GM23338 (cell line): ENCODE results near the gene KANK4. TPM values are rescaled to one million over a fixed set of nuclear protein-coding genes. Genes with fewer than 3 reads are reported as not detected.

Experiments used
- ATAC-seq: fragments of 200-7000 bp; cut with Tn5 transposase; 3 replicates; pipeline ENCODE4 v1.9.1; 2020
- DNase-seq: peaks from one replicate; pipeline ENCODE4 v3.0.0-alpha.2; 2015; ENCODE audit warnings: low spot score
- H2AFZ ChIP-seq: fragments of 200-600 bp; sonication (generic); 2 replicates; pipeline ENCODE4 v1.8.0; 2016; ENCODE audit warnings: antibody characterized with exemption, mild to moderate bottlenecking, moderate library complexity
- H3F3A ChIP-seq: fragments of 200-600 bp; sonication (generic); replicated peaks from 2 replicates; pipeline ENCODE4 v1.8.0; 2017; ENCODE audit warnings: antibody characterized with exemption, mixed run types, low read depth
- H3K27ac ChIP-seq: fragments of 200-600 bp; sonication (generic); 2 replicates; pipeline ENCODE4 v1.6.1; 2016; ENCODE audit warnings: low read depth
- H3K27me3 ChIP-seq: fragments of 200-600 bp; sonication (generic); 2 replicates; pipeline ENCODE4 v1.8.0; 2016; ENCODE audit warnings: mild to moderate bottlenecking, mixed run types, moderate library complexity; ENCODE audit not compliant: insufficient read depth
- H3K36me3 ChIP-seq: fragments of 200-600 bp; sonication (generic); 2 replicates; pipeline ENCODE4 v1.8.0; 2016; ENCODE audit warnings: mild to moderate bottlenecking; ENCODE audit not compliant: insufficient read depth
- H3K4me1 ChIP-seq: fragments of 200-600 bp; sonication (generic); 2 replicates; pipeline ENCODE4 v1.8.0; 2016; ENCODE audit warnings: mild to moderate bottlenecking, moderate library complexity; ENCODE audit not compliant: insufficient read depth
- H3K4me2 ChIP-seq: fragments of 200-600 bp; sonication (generic); 2 replicates; pipeline ENCODE4 v1.7.1; 2017; ENCODE audit warnings: mixed run types
- H3K4me3 ChIP-seq: fragments of 200-600 bp; sonication (generic); 2 replicates; pipeline ENCODE4 v1.6.1; 2016; ENCODE audit warnings: mixed run types
- H3K79me2 ChIP-seq: fragments of 200-600 bp; sonication (generic); replicated peaks from 2 replicates; pipeline ENCODE4 v1.8.0; 2017; ENCODE audit warnings: mild to moderate bottlenecking; ENCODE audit not compliant: insufficient read depth
- H3K9me2 ChIP-seq: fragments of 200-600 bp; sonication (generic); 2 replicates; pipeline ENCODE4 v1.8.0; 2017; ENCODE audit not compliant: insufficient read depth
- H4K20me1 ChIP-seq: fragments of 200-600 bp; sonication (generic); replicated peaks from 2 replicates; pipeline ENCODE4 v1.8.0; 2017; ENCODE audit warnings: mild to moderate bottlenecking; ENCODE audit not compliant: insufficient read depth
- H3K27ac Mint-ChIP-seq: 2 replicates; pipeline ENCODE4 v1.8.0; 2020; ENCODE audit warnings: inconsistent platforms, mild to moderate bottlenecking, moderate library complexity, mixed read lengths
- H3K27me3 Mint-ChIP-seq: 3 replicates; pipeline ENCODE4 v1.8.0; 2022; ENCODE audit warnings: low read depth, mild to moderate bottlenecking, moderate library complexity, mixed read lengths, inconsistent platforms; ENCODE audit not compliant: insufficient read depth, poor library complexity
- H3K36me3 Mint-ChIP-seq: 3 replicates; pipeline ENCODE4 v1.8.0; 2021; ENCODE audit warnings: low read depth, mild to moderate bottlenecking, inconsistent platforms, moderate library complexity, mixed read lengths
- H3K4me1 Mint-ChIP-seq: 3 replicates; pipeline ENCODE4 v1.8.0; 2020; ENCODE audit warnings: mild to moderate bottlenecking, inconsistent platforms, mixed read lengths
- H3K4me3 Mint-ChIP-seq: 3 replicates; pipeline ENCODE4 v1.8.0; 2021; ENCODE audit warnings: moderate library complexity, mild to moderate bottlenecking, inconsistent platforms, mixed read lengths
- H3K9me3 Mint-ChIP-seq: 3 replicates; pipeline ENCODE4 v1.8.0; 2020; ENCODE audit warnings: moderate library complexity, mild to moderate bottlenecking, inconsistent platforms, mixed read lengths
- CREB1 ChIP-seq: fragments of 250-450 bp; sonication (Bioruptor Pico); IDR thresholded peaks from 2 replicates; pipeline ENCODE4 v1.5.0; 2020; ENCODE audit warnings: low read depth, mild to moderate bottlenecking, moderate library complexity
- CTCF ChIP-seq, 2 experiments: fragments of 200-600 bp in 1 of 2; sonication (generic) in 1 of 2; conservative IDR thresholded peaks; 2 replicates each; pipeline versions ENCODE4 v1.5.1 to v1.6.1; 2016 to 2017; ENCODE audit warnings: antibody characterized with exemption in 2 of 2, low read depth in 2 of 2, mild to moderate bottlenecking in 2 of 2, moderate library complexity in 1 of 2
- ETS1 ChIP-seq: IDR thresholded peaks from 2 replicates; pipeline ENCODE4 v1.6.1; 2016; ENCODE audit warnings: antibody characterized with exemption
- EZH2 ChIP-seq: fragments of 200-600 bp; sonication (generic); IDR thresholded peaks from one replicate; pipeline ENCODE4 v1.8.0; 2017; ENCODE audit warnings: antibody characterized with exemption, mild to moderate bottlenecking, low read depth; ENCODE audit not compliant: unreplicated experiment
- EZH2phosphoT487 ChIP-seq: fragments of 200-600 bp; sonication (generic); IDR thresholded peaks from one replicate; pipeline ENCODE4 v1.8.1; 2018; ENCODE audit warnings: antibody characterized with exemption; ENCODE audit not compliant: unreplicated experiment
- NANOG ChIP-seq: IDR thresholded peaks from 2 replicates; pipeline ENCODE4 v1.6.1; 2016; ENCODE audit warnings: antibody characterized with exemption, borderline replicate concordance
- POLR2AphosphoS5 ChIP-seq: IDR thresholded peaks from 2 replicates; pipeline ENCODE4 v1.6.1; 2016; ENCODE audit warnings: antibody characterized with exemption, low read depth
- STAT1 ChIP-seq: IDR thresholded peaks from one replicate; pipeline ENCODE4 v1.6.1; 2016; ENCODE audit warnings: antibody characterized with exemption; ENCODE audit not compliant: unreplicated experiment
- ZNF114 ChIP-seq: fragments of 250-450 bp; sonication (Bioruptor Pico); IDR thresholded peaks from 2 replicates; pipeline ENCODE4 v1.5.0; 2020; ENCODE audit warnings: mild to moderate bottlenecking, moderate library complexity
- ZNF331 ChIP-seq: fragments of 250-450 bp; sonication (Bioruptor Pico); IDR thresholded peaks from 2 replicates; pipeline ENCODE4 v1.5.0; 2020; ENCODE audit warnings: low read depth, mild to moderate bottlenecking, moderate library complexity
- polyA plus RNA-seq: library from polyadenylated mRNA; unstranded; fragments of >200 nt; fragmentation: Nextera tagmentation; extraction: Ambion mirVana; gene quantifications from 2 replicates; pipeline ENCODE4 v1.2.1, GENCODE V29; 2016
- total RNA-seq: library from RNA; depleted of rRNA; stranded (reverse); fragments of >200 nt; shearing (Covaris generic); gene quantifications from 2 replicates; pipeline ENCODE4 v1.2.3, GENCODE V29; 2014
- TF ChIP-seq, protein P1 (sequence below): fragments of 250-450 bp; sonication (Bioruptor Pico); IDR thresholded peaks from 2 replicates; pipeline ENCODE4 v1.5.0; 2020; ENCODE audit warnings: mild to moderate bottlenecking, moderate library complexity
- TF ChIP-seq, protein P2 (sequence below): IDR thresholded peaks from one replicate; pipeline ENCODE4 v1.6.1; 2018; ENCODE audit warnings: antibody characterized with exemption; ENCODE audit not compliant: unreplicated experiment

Gene KANK4
- total and polyA plus RNA-seq, 2 experiments from 2014 or later = 0.31 to 0.42 TPM

GRCh38 chr1:62188111-62188510 lies 131.1 kb downstream of the KANK4 start:
- H3K4me1 Mint-ChIP-seq = peaks cover 26% of the 10 kb centered on the region

More at GRCh38 chr1:62188111-62188510, 131.1 kb downstream of the KANK4 start:
- ATAC-seq (no peak), DNase-seq (no peak)
- Mint-ChIP-seq H3K27me3 (peaks cover 9% of the 10 kb centered on the region), H3K9me3 (no peaks in the 10 kb centered on the region), H3K27ac (no peak overlapping the region), H3K36me3 (no peaks in the 10 kb centered on the region), H3K4me3 (no peak overlapping the region)
- H3K4me3 ChIP-seq = no peak overlapping the region
- no peak overlapping the region for H3K27ac ChIP-seq
- H3K4me2 ChIP-seq = no peak overlapping the region
- peaks cover 4% of the 10 kb centered on the region; the same call in 1 of the 2 replicates for H3K79me2 ChIP-seq
- no peaks in the 10 kb centered on the region for H3K36me3 ChIP-seq
- H3K9me2 ChIP-seq = no peaks in the 10 kb centered on the region
- TF ChIP-seq CTCF (conservative IDR thresholded peaks at IDR 0.05; ENCODE audit: low read depth in 2 of 2) (no peak), STAT1 (no peak), ZNF331 (no peak), NANOG (no peak), CREB1 (no peak), EZH2 (no peak), ZNF114 (no peak), EZH2phosphoT487 (no peak), POLR2AphosphoS5 (no peak), ETS1 (no peak)
- TF ChIP-seq, protein P1, sequence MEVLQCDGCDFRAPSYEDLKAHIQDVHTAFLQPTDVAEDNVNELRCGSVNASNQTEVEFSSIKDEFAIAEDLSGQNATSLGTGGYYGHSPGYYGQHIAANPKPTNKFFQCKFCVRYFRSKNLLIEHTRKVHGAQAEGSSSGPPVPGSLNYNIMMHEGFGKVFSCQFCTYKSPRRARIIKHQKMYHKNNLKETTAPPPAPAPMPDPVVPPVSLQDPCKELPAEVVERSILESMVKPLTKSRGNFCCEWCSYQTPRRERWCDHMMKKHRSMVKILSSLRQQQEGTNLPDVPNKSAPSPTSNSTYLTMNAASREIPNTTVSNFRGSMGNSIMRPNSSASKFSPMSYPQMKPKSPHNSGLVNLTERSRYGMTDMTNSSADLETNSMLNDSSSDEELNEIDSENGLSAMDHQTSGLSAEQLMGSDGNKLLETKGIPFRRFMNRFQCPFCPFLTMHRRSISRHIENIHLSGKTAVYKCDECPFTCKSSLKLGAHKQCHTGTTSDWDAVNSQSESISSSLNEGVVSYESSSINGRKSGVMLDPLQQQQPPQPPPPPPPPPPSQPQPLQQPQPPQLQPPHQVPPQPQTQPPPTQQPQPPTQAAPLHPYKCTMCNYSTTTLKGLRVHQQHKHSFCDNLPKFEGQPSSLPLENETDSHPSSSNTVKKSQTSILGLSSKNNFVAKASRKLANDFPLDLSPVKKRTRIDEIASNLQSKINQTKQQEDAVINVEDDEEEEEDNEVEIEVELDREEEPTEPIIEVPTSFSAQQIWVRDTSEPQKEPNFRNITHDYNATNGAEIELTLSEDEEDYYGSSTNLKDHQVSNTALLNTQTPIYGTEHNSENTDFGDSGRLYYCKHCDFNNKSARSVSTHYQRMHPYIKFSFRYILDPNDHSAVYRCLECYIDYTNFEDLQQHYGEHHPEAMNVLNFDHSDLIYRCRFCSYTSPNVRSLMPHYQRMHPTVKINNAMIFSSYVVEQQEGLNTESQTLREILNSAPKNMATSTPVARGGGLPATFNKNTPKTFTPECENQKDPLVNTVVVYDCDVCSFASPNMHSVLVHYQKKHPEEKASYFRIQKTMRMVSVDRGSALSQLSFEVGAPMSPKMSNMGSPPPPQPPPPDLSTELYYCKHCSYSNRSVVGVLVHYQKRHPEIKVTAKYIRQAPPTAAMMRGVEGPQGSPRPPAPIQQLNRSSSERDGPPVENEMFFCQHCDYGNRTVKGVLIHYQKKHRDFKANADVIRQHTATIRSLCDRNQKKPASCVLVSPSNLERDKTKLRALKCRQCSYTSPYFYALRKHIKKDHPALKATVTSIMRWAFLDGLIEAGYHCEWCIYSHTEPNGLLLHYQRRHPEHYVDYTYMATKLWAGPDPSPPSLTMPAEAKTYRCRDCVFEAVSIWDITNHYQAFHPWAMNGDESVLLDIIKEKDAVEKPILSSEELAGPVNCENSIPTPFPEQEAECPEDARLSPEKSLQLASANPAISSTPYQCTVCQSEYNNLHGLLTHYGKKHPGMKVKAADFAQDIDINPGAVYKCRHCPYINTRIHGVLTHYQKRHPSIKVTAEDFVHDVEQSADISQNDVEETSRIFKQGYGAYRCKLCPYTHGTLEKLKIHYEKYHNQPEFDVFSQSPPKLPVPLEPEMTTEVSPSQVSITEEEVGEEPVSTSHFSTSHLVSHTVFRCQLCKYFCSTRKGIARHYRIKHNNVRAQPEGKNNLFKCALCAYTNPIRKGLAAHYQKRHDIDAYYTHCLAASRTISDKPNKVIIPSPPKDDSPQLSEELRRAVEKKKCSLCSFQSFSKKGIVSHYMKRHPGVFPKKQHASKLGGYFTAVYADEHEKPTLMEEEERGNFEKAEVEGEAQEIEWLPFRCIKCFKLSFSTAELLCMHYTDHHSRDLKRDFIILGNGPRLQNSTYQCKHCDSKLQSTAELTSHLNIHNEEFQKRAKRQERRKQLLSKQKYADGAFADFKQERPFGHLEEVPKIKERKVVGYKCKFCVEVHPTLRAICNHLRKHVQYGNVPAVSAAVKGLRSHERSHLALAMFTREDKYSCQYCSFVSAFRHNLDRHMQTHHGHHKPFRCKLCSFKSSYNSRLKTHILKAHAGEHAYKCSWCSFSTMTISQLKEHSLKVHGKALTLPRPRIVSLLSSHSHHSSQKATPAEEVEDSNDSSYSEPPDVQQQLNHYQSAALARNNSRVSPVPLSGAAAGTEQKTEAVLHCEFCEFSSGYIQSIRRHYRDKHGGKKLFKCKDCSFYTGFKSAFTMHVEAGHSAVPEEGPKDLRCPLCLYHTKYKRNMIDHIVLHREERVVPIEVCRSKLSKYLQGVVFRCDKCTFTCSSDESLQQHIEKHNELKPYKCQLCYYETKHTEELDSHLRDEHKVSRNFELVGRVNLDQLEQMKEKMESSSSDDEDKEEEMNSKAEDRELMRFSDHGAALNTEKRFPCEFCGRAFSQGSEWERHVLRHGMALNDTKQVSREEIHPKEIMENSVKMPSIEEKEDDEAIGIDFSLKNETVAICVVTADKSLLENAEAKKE (CRISPR knock-in tag) = no peak
- TF ChIP-seq, protein P2, sequence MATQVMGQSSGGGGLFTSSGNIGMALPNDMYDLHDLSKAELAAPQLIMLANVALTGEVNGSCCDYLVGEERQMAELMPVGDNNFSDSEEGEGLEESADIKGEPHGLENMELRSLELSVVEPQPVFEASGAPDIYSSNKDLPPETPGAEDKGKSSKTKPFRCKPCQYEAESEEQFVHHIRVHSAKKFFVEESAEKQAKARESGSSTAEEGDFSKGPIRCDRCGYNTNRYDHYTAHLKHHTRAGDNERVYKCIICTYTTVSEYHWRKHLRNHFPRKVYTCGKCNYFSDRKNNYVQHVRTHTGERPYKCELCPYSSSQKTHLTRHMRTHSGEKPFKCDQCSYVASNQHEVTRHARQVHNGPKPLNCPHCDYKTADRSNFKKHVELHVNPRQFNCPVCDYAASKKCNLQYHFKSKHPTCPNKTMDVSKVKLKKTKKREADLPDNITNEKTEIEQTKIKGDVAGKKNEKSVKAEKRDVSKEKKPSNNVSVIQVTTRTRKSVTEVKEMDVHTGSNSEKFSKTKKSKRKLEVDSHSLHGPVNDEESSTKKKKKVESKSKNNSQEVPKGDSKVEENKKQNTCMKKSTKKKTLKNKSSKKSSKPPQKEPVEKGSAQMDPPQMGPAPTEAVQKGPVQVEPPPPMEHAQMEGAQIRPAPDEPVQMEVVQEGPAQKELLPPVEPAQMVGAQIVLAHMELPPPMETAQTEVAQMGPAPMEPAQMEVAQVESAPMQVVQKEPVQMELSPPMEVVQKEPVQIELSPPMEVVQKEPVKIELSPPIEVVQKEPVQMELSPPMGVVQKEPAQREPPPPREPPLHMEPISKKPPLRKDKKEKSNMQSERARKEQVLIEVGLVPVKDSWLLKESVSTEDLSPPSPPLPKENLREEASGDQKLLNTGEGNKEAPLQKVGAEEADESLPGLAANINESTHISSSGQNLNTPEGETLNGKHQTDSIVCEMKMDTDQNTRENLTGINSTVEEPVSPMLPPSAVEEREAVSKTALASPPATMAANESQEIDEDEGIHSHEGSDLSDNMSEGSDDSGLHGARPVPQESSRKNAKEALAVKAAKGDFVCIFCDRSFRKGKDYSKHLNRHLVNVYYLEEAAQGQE = no peak
- no peak overlapping the region for H2AFZ ChIP-seq
- no peaks in the 10 kb centered on the region; the same call in 1 of the 2 replicates for H3F3A ChIP-seq
- H3K27me3 ChIP-seq = no peaks in the 10 kb centered on the region
- no peaks in the 10 kb centered on the region for H4K20me1 ChIP-seq
- peaks cover 38% of the 10 kb centered on the region for H3K4me1 ChIP-seq
